Dendritic cell treated with granulocyte-macrophage colony-stimulating factor and Interleukin-4, amounts not matched to agents 40 ng/mL and 50 ng/mL, for 4 days (primary cell): ENCODE data around the gene MYH14.

Experiments used
- H3K27ac Mint-ChIP-seq: one replicate; pipeline ENCODE4 v1.8.0; 2022; ENCODE audit warnings: mild to moderate bottlenecking, mixed read lengths
- H3K27me3 Mint-ChIP-seq: one replicate; pipeline ENCODE4 v1.8.0; 2022; ENCODE audit warnings: mild to moderate bottlenecking, mixed read lengths
- H3K36me3 Mint-ChIP-seq: one replicate; pipeline ENCODE4 v1.8.0; 2022; ENCODE audit warnings: low read depth, mixed read lengths
- H3K4me1 Mint-ChIP-seq: one replicate; pipeline ENCODE4 v1.8.0; 2022; ENCODE audit warnings: low read depth, mixed read lengths
- H3K4me3 Mint-ChIP-seq: one replicate; pipeline ENCODE4 v1.8.0; 2022; ENCODE audit warnings: mild to moderate bottlenecking, moderate library complexity, mixed read lengths
- H3K9me3 Mint-ChIP-seq: one replicate; pipeline ENCODE4 v1.8.0; 2022; ENCODE audit warnings: mixed read lengths
- intact Hi-C: fragments of 100-400 bp; cut with micrococcal nuclease; formaldehyde crosslinking; loops from one replicate; pipeline ENCODE4 v1.15.0; 2022

MYH14 gene

GRCh38 chr19:50356691-50357177, 153.3 kb downstream of the MYH14 start:
- Mint-ChIP-seq H3K27ac (peak overlapping the region; percentile 95), H3K4me3 (no peak overlapping the region), H3K9me3 (no peaks in the 10 kb centered on the region), H3K36me3 (peaks cover 8% of the 10 kb centered on the region), H3K27me3 (peaks cover 18% of the 10 kb centered on the region), H3K4me1 (peaks cover 51% of the 10 kb centered on the region)
- intact Hi-C loops, result loop anchor here (1.0 kb wide), 1 partner anchor 105 kb away; no protein-coding TSS in a partner anchor

- intact Hi-C loops, result loop anchor here (1.0 kb wide), 1 partner anchor 104 kb away; no protein-coding TSS in a partner anchor
- Mint-ChIP-seq H3K4me3 (peak overlapping the region; percentile 91), H3K9me3 (no peaks in the 10 kb centered on the region), H3K27me3 (peaks cover 20% of the 10 kb centered on the region), H3K4me1 (peaks cover 55% of the 10 kb centered on the region), H3K27ac (peak overlapping the region; percentile 95), H3K36me3 (peaks cover 8% of the 10 kb centered on the region)
Observed at GRCh38 chr19:50357178-50358100, 154.0 kb downstream of the MYH14 start.

GRCh38 chr19:50358483-50359327, 155.3 kb downstream of the MYH14 start:
- H3K9me3 Mint-ChIP-seq, result no peaks in the 10 kb centered on the region
- H3K4me3 Mint-ChIP-seq, result peak overlapping the region; percentile 91
- H3K36me3 Mint-ChIP-seq, result peaks cover 8% of the 10 kb centered on the region
- H3K27ac Mint-ChIP-seq, result peak overlapping the region; percentile 95
- intact Hi-C loops, result no loop called here
- H3K27me3 Mint-ChIP-seq, result peaks cover 23% of the 10 kb centered on the region
- peaks cover 60% of the 10 kb centered on the region for H3K4me1 Mint-ChIP-seq

GRCh38 chr19:50359328-50359818, 156.0 kb downstream of the MYH14 start:
- Mint-ChIP-seq H3K27ac (peak overlapping the region; percentile 95), H3K36me3 (peaks cover 8% of the 10 kb centered on the region), H3K4me1 (peaks cover 60% of the 10 kb centered on the region), H3K9me3 (no peaks in the 10 kb centered on the region), H3K27me3 (peaks cover 23% of the 10 kb centered on the region), H3K4me3 (peak overlapping the region; percentile 91)
- intact Hi-C loops, result no loop called here
